ENCODE measurements around the gene POLH. TPM values are rescaled to one million over a fixed set of nuclear protein-coding genes. Genes with fewer than 3 reads are reported as not detected.
A peak's percentile ranks its signal among the peaks of the same experiment; 100 is the strongest.

POLH gene
- total RNA-seq, 1 experiment from 2014 or later: 31.9 TPM

DNA sequence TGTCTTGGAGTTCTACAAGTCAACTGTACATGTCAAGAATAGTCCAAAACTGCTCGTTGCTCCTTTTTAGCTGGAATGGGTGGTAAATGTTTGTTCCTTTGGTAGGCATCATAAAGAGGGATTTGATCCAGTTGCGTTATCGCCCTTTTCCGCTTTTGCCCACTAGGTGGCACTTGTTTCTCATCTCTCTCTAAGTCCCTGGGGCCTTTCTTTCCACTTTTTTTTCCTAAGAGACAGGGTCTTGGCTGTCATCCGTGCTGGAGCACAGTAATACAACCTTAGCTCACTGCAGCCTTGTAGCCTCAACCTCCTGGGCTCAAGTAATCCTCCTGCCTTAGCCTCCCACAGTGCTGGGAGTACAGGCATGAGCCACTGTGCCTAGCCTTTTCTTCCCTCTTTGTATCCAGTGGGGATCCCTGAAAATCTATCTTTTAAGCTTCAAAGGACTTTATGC lies 32.4 kb downstream of the POLH start:
- Mint-ChIP-seq H3K27ac (ENCODE audit: unreplicated experiment) (peak overlapping the region; percentile 48), H3K27me3 (ENCODE audit: unreplicated experiment) (no peaks in the 10 kb centered on the region), H3K4me3 (ENCODE audit: low read depth, unreplicated experiment) (no peak overlapping the region), H3K36me3 (ENCODE audit: insufficient read depth, unreplicated experiment) (peaks cover 69% of the 10 kb centered on the region), H3K9me3 (ENCODE audit: low read depth, unreplicated experiment) (no peaks in the 10 kb centered on the region), H3K4me1 (ENCODE audit: low read depth, unreplicated experiment) (peaks cover 15% of the 10 kb centered on the region)
- intact Hi-C loops (cut with micrococcal nuclease; ENCODE audit: unreplicated experiment): loop anchor here (1.0 kb wide), 2 partner anchors 466 to 471 kb away; no protein-coding TSS in a partner anchor
- CTCF ChIA-PET: interaction anchor here (0.8 to 1.6 kb wide), 4 partner anchors 21 to 471 kb away, joined by 3 to 5 read pairs (median 4); partner anchors contain the start of gene GTPBP2
- TF ChIP-seq, protein P1, sequence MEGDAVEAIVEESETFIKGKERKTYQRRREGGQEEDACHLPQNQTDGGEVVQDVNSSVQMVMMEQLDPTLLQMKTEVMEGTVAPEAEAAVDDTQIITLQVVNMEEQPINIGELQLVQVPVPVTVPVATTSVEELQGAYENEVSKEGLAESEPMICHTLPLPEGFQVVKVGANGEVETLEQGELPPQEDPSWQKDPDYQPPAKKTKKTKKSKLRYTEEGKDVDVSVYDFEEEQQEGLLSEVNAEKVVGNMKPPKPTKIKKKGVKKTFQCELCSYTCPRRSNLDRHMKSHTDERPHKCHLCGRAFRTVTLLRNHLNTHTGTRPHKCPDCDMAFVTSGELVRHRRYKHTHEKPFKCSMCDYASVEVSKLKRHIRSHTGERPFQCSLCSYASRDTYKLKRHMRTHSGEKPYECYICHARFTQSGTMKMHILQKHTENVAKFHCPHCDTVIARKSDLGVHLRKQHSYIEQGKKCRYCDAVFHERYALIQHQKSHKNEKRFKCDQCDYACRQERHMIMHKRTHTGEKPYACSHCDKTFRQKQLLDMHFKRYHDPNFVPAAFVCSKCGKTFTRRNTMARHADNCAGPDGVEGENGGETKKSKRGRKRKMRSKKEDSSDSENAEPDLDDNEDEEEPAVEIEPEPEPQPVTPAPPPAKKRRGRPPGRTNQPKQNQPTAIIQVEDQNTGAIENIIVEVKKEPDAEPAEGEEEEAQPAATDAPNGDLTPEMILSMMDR (IDR thresholded peaks at IDR 0.05; ENCODE audit: unreplicated experiment): peak; percentile 91
- BruUV-seq (replicated peaks): no TSS peak
- peak; percentile 83 for DNase-seq

DNA sequence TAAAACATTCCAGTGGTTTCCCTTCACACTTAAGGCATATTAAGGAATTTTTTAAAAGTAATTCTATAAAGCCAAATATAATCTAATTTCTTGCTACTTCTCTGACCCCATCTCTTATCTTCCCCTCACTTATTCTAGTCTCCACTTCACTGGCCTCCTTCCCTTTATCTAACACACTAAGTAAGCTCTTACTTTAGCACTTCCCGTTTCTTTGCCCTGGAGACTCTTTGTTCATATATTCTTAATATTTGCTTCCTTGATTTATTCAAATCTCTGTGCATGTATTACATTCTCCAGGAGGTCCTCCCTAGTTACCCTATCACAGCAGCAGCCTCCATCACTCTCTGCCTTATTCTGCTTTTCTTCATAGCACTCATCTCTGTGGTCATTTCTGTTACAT lies 32.8 kb downstream of the POLH start:
- H3K4me3 Mint-ChIP-seq (ENCODE audit: low read depth, unreplicated experiment): no peak overlapping the region
- H3K9me3 Mint-ChIP-seq (ENCODE audit: low read depth, unreplicated experiment): no peaks in the 10 kb centered on the region
- TF ChIP-seq, protein P1 (IDR thresholded peaks at IDR 0.05; ENCODE audit: unreplicated experiment): no peak
- intact Hi-C loops (cut with micrococcal nuclease; ENCODE audit: unreplicated experiment): loop anchor here (1.0 kb wide), 2 partner anchors 465 to 470 kb away; no protein-coding TSS in a partner anchor
- peak overlapping the region; percentile 15 for H3K27ac Mint-ChIP-seq (ENCODE audit: unreplicated experiment)
- peaks cover 15% of the 10 kb centered on the region for H3K4me1 Mint-ChIP-seq (ENCODE audit: low read depth, unreplicated experiment)
- no TSS peak for BruUV-seq (replicated peaks)
- DNase-seq: no peak
- H3K36me3 Mint-ChIP-seq (ENCODE audit: insufficient read depth, unreplicated experiment): peaks cover 69% of the 10 kb centered on the region
- CTCF ChIA-PET: interaction anchor here (0.8 to 1.6 kb wide), 4 partner anchors 20 to 470 kb away, joined by 3 to 5 read pairs (median 4); partner anchors contain the start of gene GTPBP2
- no peaks in the 10 kb centered on the region for H3K27me3 Mint-ChIP-seq (ENCODE audit: unreplicated experiment)

DNA sequence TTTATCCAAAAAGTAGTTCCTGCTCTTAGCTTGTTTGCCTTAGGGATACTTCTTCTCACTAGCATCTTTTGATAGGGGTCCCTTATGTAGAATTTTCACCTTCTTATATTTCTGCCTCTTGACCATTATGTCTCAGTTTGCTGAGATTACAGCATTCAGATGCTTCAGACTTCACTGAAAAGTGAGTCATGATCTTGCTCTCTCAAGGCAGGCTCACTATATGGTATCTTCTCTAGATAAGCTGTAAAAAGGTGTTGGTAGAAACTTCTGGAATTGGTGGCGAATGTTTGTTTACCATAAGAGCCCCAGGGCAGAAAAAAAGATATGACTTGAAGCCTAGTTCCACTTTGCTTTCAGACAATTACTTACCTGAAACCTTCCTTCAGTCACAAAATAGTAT lies 33.4 kb downstream of the POLH start:
- DNase-seq: no peak
- Mint-ChIP-seq H3K9me3 (ENCODE audit: low read depth, unreplicated experiment) (no peaks in the 10 kb centered on the region), H3K4me1 (ENCODE audit: low read depth, unreplicated experiment) (peaks cover 15% of the 10 kb centered on the region), H3K27me3 (ENCODE audit: unreplicated experiment) (no peaks in the 10 kb centered on the region), H3K4me3 (ENCODE audit: low read depth, unreplicated experiment) (no peak overlapping the region), H3K27ac (ENCODE audit: unreplicated experiment) (no peak overlapping the region), H3K36me3 (ENCODE audit: insufficient read depth, unreplicated experiment) (peaks cover 70% of the 10 kb centered on the region)
- BruUV-seq (replicated peaks): no TSS peak
- TF ChIP-seq, protein P1 (IDR thresholded peaks at IDR 0.05; ENCODE audit: unreplicated experiment): no peak
- CTCF ChIA-PET: no interaction called here
- intact Hi-C loops (cut with micrococcal nuclease; ENCODE audit: unreplicated experiment): no loop called here

DNA sequence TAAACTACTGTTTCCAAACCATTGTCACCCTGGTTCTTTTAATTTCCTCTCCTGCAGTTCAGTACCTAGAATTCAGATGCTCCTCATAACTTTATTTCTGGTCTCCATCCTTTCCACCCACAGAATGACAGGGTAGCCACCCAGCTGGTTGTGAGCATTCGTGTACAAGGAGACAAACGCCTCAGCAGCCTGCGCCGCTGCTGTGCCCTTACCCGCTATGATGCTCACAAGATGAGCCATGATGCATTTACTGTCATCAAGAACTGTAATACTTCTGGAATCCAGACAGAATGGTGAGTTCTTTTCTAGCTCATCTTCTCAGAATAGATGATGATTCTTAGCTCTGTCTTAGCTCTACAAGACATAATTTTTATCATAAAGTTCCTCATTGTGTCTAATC lies 34.4 kb downstream of the POLH start:
- H3K9me3 Mint-ChIP-seq (ENCODE audit: low read depth, unreplicated experiment): no peaks in the 10 kb centered on the region
- DNase-seq: no peak
- peaks cover 15% of the 10 kb centered on the region for H3K4me1 Mint-ChIP-seq (ENCODE audit: low read depth, unreplicated experiment)
- H3K4me3 Mint-ChIP-seq (ENCODE audit: low read depth, unreplicated experiment): no peak overlapping the region
- intact Hi-C loops (cut with micrococcal nuclease; ENCODE audit: unreplicated experiment): no loop called here
- no TSS peak for BruUV-seq (replicated peaks)
- no peak overlapping the region for H3K27ac Mint-ChIP-seq (ENCODE audit: unreplicated experiment)
- CTCF ChIA-PET: interaction anchor here (1.5 kb wide), 2 partner anchors 9 to 19 kb away, joined by 3 to 4 read pairs; no protein-coding TSS in a partner anchor
- TF ChIP-seq, protein P1 (IDR thresholded peaks at IDR 0.05; ENCODE audit: unreplicated experiment): no peak
- H3K27me3 Mint-ChIP-seq (ENCODE audit: unreplicated experiment): no peaks in the 10 kb centered on the region
- H3K36me3 Mint-ChIP-seq (ENCODE audit: insufficient read depth, unreplicated experiment): peaks cover 74% of the 10 kb centered on the region
